ENCODE measurements around the gene MAGI1. TPM values are rescaled to one million over a fixed set of nuclear protein-coding genes. Genes with fewer than 3 reads are reported as not detected.
"Not testable (repeated sequence)": the region's sequence is repeated elsewhere in the genome, so short reads cannot be mapped to it uniquely, and the experiment has no call there.

MAGI1 gene
- total and polyA plus RNA-seq, 2 experiments from 2014 or later: 33.9 to 87.0 TPM

GRCh38 chr3:66033241-66034138 is 5.2 kb downstream of the MAGI1 start:
- Histone ChIP-seq H3K27ac (no peak overlapping the region), H3K4me1 (ENCODE audit: low read depth) (peaks cover 27% of the 10 kb centered on the region), H3K36me3 (no peaks in the 10 kb centered on the region), H3K27me3 (no peaks in the 10 kb centered on the region), H3K4me3 (no peak overlapping the region), H3K9me3 (ENCODE audit: low read depth) (no peaks in the 10 kb centered on the region)
- no peak for DNase-seq (ENCODE audit: low read depth in 1 of 2, low spot score in 1 of 2)
- no peak for TF ChIP-seq CTCF (IDR thresholded peaks at IDR 0.05; ENCODE audit: low read depth, low read length)

- no peaks in the 10 kb centered on the region for H3K9me3 ChIP-seq (ENCODE audit: low read depth)
Measured at GRCh38 chr3:66031102-66031698, 7.5 kb downstream of the MAGI1 start.

GRCh38 chr3:66029443-66029842 is 9.3 kb downstream of the MAGI1 start:
- TF ChIP-seq CTCF (IDR thresholded peaks at IDR 0.05; ENCODE audit: low read depth, low read length): no peak

More at GRCh38 chr3:66031102-66031698, 7.5 kb downstream of the MAGI1 start:
- no peaks in the 10 kb centered on the region for H3K36me3 ChIP-seq
- no peak overlapping the region for H3K27ac ChIP-seq
- no peak overlapping the region for H3K4me3 ChIP-seq
- no peak for TF ChIP-seq CTCF (IDR thresholded peaks at IDR 0.05; ENCODE audit: low read depth, low read length)
- no peaks in the 10 kb centered on the region for H3K27me3 ChIP-seq
- peaks cover 24% of the 10 kb centered on the region for H3K4me1 ChIP-seq (ENCODE audit: low read depth)
- DNase-seq (ENCODE audit: low read depth in 1 of 2, low spot score in 1 of 2): no peak

GRCh38 chr3:66029014-66029413 is 9.7 kb downstream of the MAGI1 start:
- no peaks in the 10 kb centered on the region for H3K27me3 ChIP-seq
- no peak for DNase-seq (ENCODE audit: low read depth in 1 of 2, low spot score in 1 of 2)
- H3K36me3 ChIP-seq: no peaks in the 10 kb centered on the region
- H3K4me1 ChIP-seq (ENCODE audit: low read depth): peaks cover 15% of the 10 kb centered on the region
- no peak for TF ChIP-seq CTCF (IDR thresholded peaks at IDR 0.05; ENCODE audit: low read depth, low read length)
- H3K27ac ChIP-seq: no peak overlapping the region
- no peak overlapping the region for H3K4me3 ChIP-seq
- no peaks in the 10 kb centered on the region for H3K9me3 ChIP-seq (ENCODE audit: low read depth)

More at GRCh38 chr3:66029443-66029842, 9.3 kb downstream of the MAGI1 start:
- H3K36me3 ChIP-seq: no peaks in the 10 kb centered on the region
- H3K9me3 ChIP-seq (ENCODE audit: low read depth): no peaks in the 10 kb centered on the region
- peaks cover 15% of the 10 kb centered on the region for H3K4me1 ChIP-seq (ENCODE audit: low read depth)
- no peaks in the 10 kb centered on the region for H3K27me3 ChIP-seq
- no peak for DNase-seq (ENCODE audit: low read depth in 1 of 2, low spot score in 1 of 2)
- no peak overlapping the region for H3K27ac ChIP-seq
- H3K4me3 ChIP-seq: no peak overlapping the region

GRCh38 chr3:66028457-66028856 is 10.3 kb downstream of the MAGI1 start:
- no peaks in the 10 kb centered on the region for H3K27me3 ChIP-seq
- TF ChIP-seq CTCF (IDR thresholded peaks at IDR 0.05; ENCODE audit: low read depth, low read length): no peak
- H3K4me3 ChIP-seq: no peak overlapping the region
- no peaks in the 10 kb centered on the region for H3K36me3 ChIP-seq
- no peaks in the 10 kb centered on the region for H3K9me3 ChIP-seq (ENCODE audit: low read depth)
- no peak overlapping the region for H3K27ac ChIP-seq
- no peak for DNase-seq (ENCODE audit: low read depth in 1 of 2, low spot score in 1 of 2)
- peaks cover 15% of the 10 kb centered on the region for H3K4me1 ChIP-seq (ENCODE audit: low read depth)

- peaks cover 15% of the 10 kb centered on the region for H3K4me1 ChIP-seq (ENCODE audit: low read depth)
- not testable (repeated sequence) for H3K27me3 ChIP-seq
Measured at GRCh38 chr3:66027099-66027498, 11.6 kb downstream of the MAGI1 start.

More at GRCh38 chr3:66027099-66027498, 11.6 kb downstream of the MAGI1 start:
- not testable (repeated sequence) for DNase-seq (ENCODE audit: low read depth in 1 of 2, low spot score in 1 of 2); H3K4me3 ChIP-seq; H3K36me3 ChIP-seq; H3K9me3 ChIP-seq (ENCODE audit: low read depth); H3K27ac ChIP-seq
